ENCODE measurements around the gene PLCL2.

The PLCL2 gene

GRCh38 chr3:17133632-17134545, 249.1 kb downstream of the PLCL2 start:
- no peak overlapping the region for H3K4me3 ChIP-seq (ENCODE audit: low read depth, low read length)
- DNase-seq (ENCODE audit: low read depth) = no peak
- TF ChIP-seq CTCF (IDR thresholded peaks at IDR 0.05; ENCODE audit: control insufficient read depth, extremely low read depth, insufficient read depth) = no peak

- DNase-seq (ENCODE audit: low read depth) = no peak
- no peak overlapping the region for H3K4me3 ChIP-seq (ENCODE audit: low read depth, low read length)
- no peak for TF ChIP-seq CTCF (IDR thresholded peaks at IDR 0.05; ENCODE audit: control insufficient read depth, extremely low read depth, insufficient read depth)
Measured at GRCh38 chr3:17135696-17136095, 250.9 kb downstream of the PLCL2 start.

- no peak for DNase-seq (ENCODE audit: low read depth)
- no peak for TF ChIP-seq CTCF (IDR thresholded peaks at IDR 0.05; ENCODE audit: control insufficient read depth, extremely low read depth, insufficient read depth)
- no peak overlapping the region for H3K4me3 ChIP-seq (ENCODE audit: low read depth, low read length)
Measured at GRCh38 chr3:17136136-17136721, 251.5 kb downstream of the PLCL2 start.

GRCh38 chr3:17137321-17137826, 252.6 kb downstream of the PLCL2 start:
- no peak for TF ChIP-seq CTCF (IDR thresholded peaks at IDR 0.05; ENCODE audit: control insufficient read depth, extremely low read depth, insufficient read depth)
- DNase-seq (ENCODE audit: low read depth) = no peak

GRCh38 chr3:17138246-17139039, 253.7 kb downstream of the PLCL2 start:
- no peak for DNase-seq (ENCODE audit: low read depth)
- no peak for TF ChIP-seq CTCF (IDR thresholded peaks at IDR 0.05; ENCODE audit: control insufficient read depth, extremely low read depth, insufficient read depth)
- no peak overlapping the region for H3K4me3 ChIP-seq (ENCODE audit: low read depth, low read length)

More at GRCh38 chr3:17137321-17137826, 252.6 kb downstream of the PLCL2 start:
- H3K4me3 ChIP-seq (ENCODE audit: low read depth, low read length) = no peak overlapping the region
